ENCODE results near the gene ZFAND3.
A peak's percentile ranks its signal among the peaks of the same experiment; 100 is the strongest.

The ZFAND3 gene

DNA sequence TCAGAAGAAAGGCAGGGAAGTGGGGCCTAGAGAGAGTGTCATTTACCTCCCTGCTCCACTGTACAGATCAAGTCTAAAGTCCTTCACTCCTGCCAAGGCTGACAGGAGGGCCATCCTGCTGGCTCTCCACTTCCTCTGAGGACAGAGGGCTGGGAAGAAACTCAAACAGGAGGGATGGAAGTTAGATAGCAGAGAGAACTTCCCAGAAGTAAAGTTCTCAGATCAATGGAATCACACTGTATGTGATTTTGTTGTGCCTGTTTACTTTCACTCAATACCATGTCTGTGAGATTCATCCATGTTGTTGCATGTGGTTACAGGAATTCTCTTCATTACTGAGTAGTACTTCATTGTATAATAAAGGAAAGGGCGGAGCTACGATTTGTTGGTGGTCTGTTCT, 32.3 kb upstream of the ZFAND3 start:
- TF ChIP-seq ZNF274 (IDR thresholded peaks at IDR 0.05; ENCODE audit: low read depth, low read length) (no peak), YY1 (IDR thresholded peaks at IDR 0.05; ENCODE audit: insufficient read depth, insufficient read length) (no peak), SUZ12 (IDR thresholded peaks at IDR 0.05; ENCODE audit: extremely low read depth, insufficient read depth, insufficient read length) (no peak)
- Histone ChIP-seq H3K9ac (ENCODE audit: insufficient read length, low read depth) (no peak overlapping the region), H3K9me3 (ENCODE audit: insufficient read depth, low read length) (no peaks in the 10 kb centered on the region), H3K36me3 (ENCODE audit: insufficient read depth, insufficient read length, low read length) (no peaks in the 10 kb centered on the region), H3K4me3 (ENCODE audit: insufficient read length, low read depth) (no peak overlapping the region), H3K4me1 (ENCODE audit: insufficient read depth, insufficient read length) (peaks cover 13% of the 10 kb centered on the region), H3K27me3 (ENCODE audit: insufficient read depth, insufficient read length) (peaks cover 2% of the 10 kb centered on the region)
- DNase-seq (ENCODE audit: low read depth, low spot score): no peak

GRCh38 chr6:37788259-37788658, 31.3 kb upstream of the ZFAND3 start:
- Histone ChIP-seq H3K4me1 (ENCODE audit: insufficient read depth, insufficient read length) (peaks cover 18% of the 10 kb centered on the region), H3K9me3 (ENCODE audit: insufficient read depth, low read length) (no peaks in the 10 kb centered on the region), H3K27me3 (ENCODE audit: insufficient read depth, insufficient read length) (peaks cover 2% of the 10 kb centered on the region), H3K36me3 (ENCODE audit: insufficient read depth, insufficient read length, low read length) (no peaks in the 10 kb centered on the region), H3K9ac (ENCODE audit: insufficient read length, low read depth) (no peak overlapping the region), H3K4me3 (ENCODE audit: insufficient read length, low read depth) (no peak overlapping the region)
- DNase-seq (ENCODE audit: low read depth, low spot score): no peak
- no peak for TF ChIP-seq YY1 (IDR thresholded peaks at IDR 0.05; ENCODE audit: insufficient read depth, insufficient read length)
- TF ChIP-seq SUZ12 (IDR thresholded peaks at IDR 0.05; ENCODE audit: extremely low read depth, insufficient read depth, insufficient read length): no peak
- no peak for TF ChIP-seq ZNF274 (IDR thresholded peaks at IDR 0.05; ENCODE audit: low read depth, low read length)

DNA sequence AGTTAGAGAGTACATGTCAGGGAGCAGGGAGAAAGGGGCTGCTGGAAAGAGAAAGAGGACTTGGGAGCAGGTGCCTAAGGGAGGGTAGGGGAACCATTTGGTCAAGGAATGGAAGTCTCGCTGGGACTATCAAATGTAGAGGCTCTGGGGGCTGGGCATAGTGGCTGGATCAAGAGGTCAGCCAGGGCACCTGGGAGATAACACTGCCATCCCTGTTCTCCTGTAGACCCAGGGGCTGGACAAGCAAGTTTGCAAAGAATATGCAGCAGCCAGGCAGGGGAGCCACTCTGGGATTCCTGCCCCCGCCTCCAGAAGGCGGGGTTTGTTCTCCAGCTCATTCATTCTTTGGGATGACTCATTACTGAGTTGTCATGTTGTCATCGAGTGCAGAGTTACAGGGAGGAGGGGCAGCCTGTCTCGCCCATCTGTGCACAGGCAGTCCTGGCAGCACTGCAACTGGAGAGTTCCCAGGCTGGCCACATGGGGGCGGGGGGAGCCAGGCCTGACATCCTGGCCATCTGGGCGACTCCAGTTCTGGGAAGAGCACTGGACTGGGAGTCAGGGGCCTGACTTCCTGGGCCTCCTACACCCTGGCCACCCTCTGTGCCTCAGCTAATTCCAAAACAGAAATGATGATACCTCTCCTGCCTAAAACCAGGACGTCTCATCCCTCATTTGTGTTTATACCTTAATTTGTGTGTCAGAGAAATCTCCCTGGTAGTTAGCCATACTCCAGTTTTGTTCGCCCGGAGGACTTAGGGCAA, 28.2 kb upstream of the ZFAND3 start:
- no peak overlapping the region for H3K9ac ChIP-seq (ENCODE audit: insufficient read length, low read depth)
- H3K4me3 ChIP-seq (ENCODE audit: insufficient read length, low read depth): no peak overlapping the region
- no peaks in the 10 kb centered on the region for H3K9me3 ChIP-seq (ENCODE audit: insufficient read depth, low read length)
- TF ChIP-seq SUZ12 (IDR thresholded peaks at IDR 0.05; ENCODE audit: extremely low read depth, insufficient read depth, insufficient read length): no peak
- TF ChIP-seq ZNF274 (IDR thresholded peaks at IDR 0.05; ENCODE audit: low read depth, low read length): no peak
- no peak for TF ChIP-seq YY1 (IDR thresholded peaks at IDR 0.05; ENCODE audit: insufficient read depth, insufficient read length)
- peak; percentile 79 for DNase-seq (ENCODE audit: low read depth, low spot score)
- peaks cover 9% of the 10 kb centered on the region for H3K4me1 ChIP-seq (ENCODE audit: insufficient read depth, insufficient read length)
- H3K36me3 ChIP-seq (ENCODE audit: insufficient read depth, insufficient read length, low read length): no peaks in the 10 kb centered on the region
- no peaks in the 10 kb centered on the region for H3K27me3 ChIP-seq (ENCODE audit: insufficient read depth, insufficient read length)

GRCh38 chr6:37792457-37793033, 27.0 kb upstream of the ZFAND3 start:
- H3K4me3 ChIP-seq (ENCODE audit: insufficient read length, low read depth): no peak overlapping the region
- H3K27me3 ChIP-seq (ENCODE audit: insufficient read depth, insufficient read length): no peaks in the 10 kb centered on the region
- no peaks in the 10 kb centered on the region for H3K36me3 ChIP-seq (ENCODE audit: insufficient read depth, insufficient read length, low read length)
- H3K9ac ChIP-seq (ENCODE audit: insufficient read length, low read depth): no peak overlapping the region
- no peak for DNase-seq (ENCODE audit: low read depth, low spot score)
- no peaks in the 10 kb centered on the region for H3K9me3 ChIP-seq (ENCODE audit: insufficient read depth, low read length)
- TF ChIP-seq SUZ12 (IDR thresholded peaks at IDR 0.05; ENCODE audit: extremely low read depth, insufficient read depth, insufficient read length) (no peak), YY1 (IDR thresholded peaks at IDR 0.05; ENCODE audit: insufficient read depth, insufficient read length) (no peak), ZNF274 (IDR thresholded peaks at IDR 0.05; ENCODE audit: low read depth, low read length) (no peak)
- H3K4me1 ChIP-seq (ENCODE audit: insufficient read depth, insufficient read length): peaks cover 9% of the 10 kb centered on the region

DNA sequence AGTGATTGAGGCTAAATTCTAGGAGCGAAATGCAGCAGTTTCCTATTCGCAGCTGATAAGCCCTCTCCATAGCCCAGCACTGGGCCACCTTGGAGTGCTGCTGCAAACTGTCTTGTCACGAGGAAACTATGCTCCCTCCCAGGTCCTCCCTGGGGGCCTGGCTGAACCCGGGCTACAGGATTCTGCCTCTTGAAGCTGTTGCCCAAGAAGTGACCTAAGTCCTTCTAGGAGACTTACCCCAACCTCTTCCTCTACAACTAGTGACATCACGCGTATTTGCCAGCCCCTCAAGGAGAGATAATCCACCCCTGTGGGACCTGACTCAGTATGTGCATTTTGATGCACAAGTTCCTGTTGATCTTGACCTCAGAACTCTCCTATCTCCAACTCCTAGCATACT, 26.5 kb upstream of the ZFAND3 start:
- Histone ChIP-seq H3K9ac (ENCODE audit: insufficient read length, low read depth) (no peak overlapping the region), H3K4me3 (ENCODE audit: insufficient read length, low read depth) (no peak overlapping the region), H3K9me3 (ENCODE audit: insufficient read depth, low read length) (no peaks in the 10 kb centered on the region), H3K36me3 (ENCODE audit: insufficient read depth, insufficient read length, low read length) (no peaks in the 10 kb centered on the region), H3K4me1 (ENCODE audit: insufficient read depth, insufficient read length) (peaks cover 9% of the 10 kb centered on the region), H3K27me3 (ENCODE audit: insufficient read depth, insufficient read length) (no peaks in the 10 kb centered on the region)
- DNase-seq (ENCODE audit: low read depth, low spot score): no peak
- no peak for TF ChIP-seq YY1 (IDR thresholded peaks at IDR 0.05; ENCODE audit: insufficient read depth, insufficient read length)
- no peak for TF ChIP-seq SUZ12 (IDR thresholded peaks at IDR 0.05; ENCODE audit: extremely low read depth, insufficient read depth, insufficient read length)
- no peak for TF ChIP-seq ZNF274 (IDR thresholded peaks at IDR 0.05; ENCODE audit: low read depth, low read length)

GRCh38 chr6:37794825-37795224, 24.7 kb upstream of the ZFAND3 start:
- Histone ChIP-seq H3K9me3 (ENCODE audit: insufficient read depth, low read length) (no peaks in the 10 kb centered on the region), H3K36me3 (ENCODE audit: insufficient read depth, insufficient read length, low read length) (no peaks in the 10 kb centered on the region), H3K4me3 (ENCODE audit: insufficient read length, low read depth) (no peak overlapping the region), H3K27me3 (ENCODE audit: insufficient read depth, insufficient read length) (no peaks in the 10 kb centered on the region), H3K9ac (ENCODE audit: insufficient read length, low read depth) (no peak overlapping the region), H3K4me1 (ENCODE audit: insufficient read depth, insufficient read length) (peaks cover 5% of the 10 kb centered on the region)
- no peak for DNase-seq (ENCODE audit: low read depth, low spot score)
- TF ChIP-seq YY1 (IDR thresholded peaks at IDR 0.05; ENCODE audit: insufficient read depth, insufficient read length) (no peak), ZNF274 (IDR thresholded peaks at IDR 0.05; ENCODE audit: low read depth, low read length) (no peak), SUZ12 (IDR thresholded peaks at IDR 0.05; ENCODE audit: extremely low read depth, insufficient read depth, insufficient read length) (no peak)

GRCh38 chr6:37798436-37799262, 20.9 kb upstream of the ZFAND3 start:
- H3K4me3 ChIP-seq (ENCODE audit: insufficient read length, low read depth): no peak overlapping the region
- no peak for DNase-seq (ENCODE audit: low read depth, low spot score)
- H3K9ac ChIP-seq (ENCODE audit: insufficient read length, low read depth): no peak overlapping the region
- no peaks in the 10 kb centered on the region for H3K36me3 ChIP-seq (ENCODE audit: insufficient read depth, insufficient read length, low read length)
- TF ChIP-seq SUZ12 (IDR thresholded peaks at IDR 0.05; ENCODE audit: extremely low read depth, insufficient read depth, insufficient read length) (no peak), YY1 (IDR thresholded peaks at IDR 0.05; ENCODE audit: insufficient read depth, insufficient read length) (no peak), ZNF274 (IDR thresholded peaks at IDR 0.05; ENCODE audit: low read depth, low read length) (no peak)
- no peaks in the 10 kb centered on the region for H3K27me3 ChIP-seq (ENCODE audit: insufficient read depth, insufficient read length)
- H3K9me3 ChIP-seq (ENCODE audit: insufficient read depth, low read length): no peaks in the 10 kb centered on the region
- H3K4me1 ChIP-seq (ENCODE audit: insufficient read depth, insufficient read length): no peaks in the 10 kb centered on the region

Measured in NT2/D1 (cell line).